Measurements from ENCODE around the gene FOXJ2.
"Not testable (repeated sequence)": the region's sequence is repeated elsewhere in the genome, so short reads cannot be mapped to it uniquely, and the experiment has no call there.

Gene FOXJ2

GRCh38 chr12:8018666-8019581 is 13.6 kb upstream of the FOXJ2 start:
- H3K4me3 ChIP-seq (ENCODE audit: control insufficient read depth, low read depth, low read length) = peak overlapping the region; percentile 24
- no peak for DNase-seq (ENCODE audit: low read depth)
- TF ChIP-seq CTCF (IDR thresholded peaks at IDR 0.05; ENCODE audit: control insufficient read depth, insufficient read depth, low read depth, low read length, missing control alignments) = no peak

GRCh38 chr12:8026291-8026900 is 6.1 kb upstream of the FOXJ2 start:
- H3K4me3 ChIP-seq (ENCODE audit: control insufficient read depth, low read depth, low read length) = peak overlapping the region; percentile 76
- peak; percentile 99 for DNase-seq (ENCODE audit: low read depth)
- no peak for TF ChIP-seq CTCF (IDR thresholded peaks at IDR 0.05; ENCODE audit: control insufficient read depth, insufficient read depth, low read depth, low read length, missing control alignments)

GRCh38 chr12:8027856-8028255 is 4.7 kb upstream of the FOXJ2 start:
- TF ChIP-seq CTCF (IDR thresholded peaks at IDR 0.05; ENCODE audit: control insufficient read depth, insufficient read depth, low read depth, low read length, missing control alignments) = no peak
- no peak for DNase-seq (ENCODE audit: low read depth)
- no peak overlapping the region for H3K4me3 ChIP-seq (ENCODE audit: control insufficient read depth, low read depth, low read length)

- no peak overlapping the region for H3K4me3 ChIP-seq (ENCODE audit: control insufficient read depth, low read depth, low read length)
- TF ChIP-seq CTCF (IDR thresholded peaks at IDR 0.05; ENCODE audit: control insufficient read depth, insufficient read depth, low read depth, low read length, missing control alignments) = no peak
- no peak for DNase-seq (ENCODE audit: low read depth)
Observed at GRCh38 chr12:8028267-8028666, 4.2 kb upstream of the FOXJ2 start.

GRCh38 chr12:8030189-8030588 is 2.3 kb upstream of the FOXJ2 start:
- no peak for TF ChIP-seq CTCF (IDR thresholded peaks at IDR 0.05; ENCODE audit: control insufficient read depth, insufficient read depth, low read depth, low read length, missing control alignments)
- DNase-seq (ENCODE audit: low read depth) = no peak
- no peak overlapping the region for H3K4me3 ChIP-seq (ENCODE audit: control insufficient read depth, low read depth, low read length)

- H3K4me3 ChIP-seq (ENCODE audit: control insufficient read depth, low read depth, low read length); DNase-seq (ENCODE audit: low read depth): not testable (repeated sequence)
Observed at GRCh38 chr12:8031017-8031416, 1.5 kb upstream of the FOXJ2 start.

GRCh38 chr12:8031872-8032241 is 659 bp upstream of the FOXJ2 start:
- DNase-seq (ENCODE audit: low read depth) = no peak
- no peak for TF ChIP-seq CTCF (IDR thresholded peaks at IDR 0.05; ENCODE audit: control insufficient read depth, insufficient read depth, low read depth, low read length, missing control alignments)
- peak overlapping the region; percentile 55 for H3K4me3 ChIP-seq (ENCODE audit: control insufficient read depth, low read depth, low read length)

Data from AG09309 (cell line).